Measurements from ENCODE around the gene WDR3. TPM values are rescaled to one million over a fixed set of nuclear protein-coding genes. Genes with fewer than 3 reads are reported as not detected.

WDR3 gene
- polyA plus RNA-seq, 3 donors = 24.9 to 33.5 (median 31.6) TPM

GRCh38 chr1:118012515-118013124, 83.1 kb downstream of the WDR3 start:
- DNase-seq (ENCODE audit: extremely low read depth in 1 of 11, low read depth in 9 of 11, low spot score in 4 of 11) = no peak

- no peak for DNase-seq (ENCODE audit: extremely low read depth in 1 of 11, low read depth in 9 of 11, low spot score in 4 of 11)
These were observed 83.8 kb downstream of the WDR3 start for GRCh38 chr1:118013336-118013735.

- DNase-seq (ENCODE audit: extremely low read depth in 1 of 11, low read depth in 9 of 11, low spot score in 4 of 11) = no peak
These were observed 84.4 kb downstream of the WDR3 start for GRCh38 chr1:118013938-118014337.

Other genes starting within 250 kb of the WDR3 start
- 10 to 100 TPM; 17.2 to 19.5 (median 17.3) TPM for gene GDAP2, start 118 bp upstream of the WDR3 start, polyA plus RNA-seq (ENCODE audit: insufficient read length in 3 of 3)

All from renal cortex interstitium (tissue), 11 donors.